ENCODE data around the gene UBL4A. TPM values are rescaled to one million over a fixed set of nuclear protein-coding genes. Genes with fewer than 3 reads are reported as not detected.
A peak's percentile ranks its signal among the peaks of the same experiment; 100 is the strongest.

The UBL4A gene
- polyA plus RNA-seq (ENCODE audit: insufficient read length in 4 of 4), result 10 to 100 TPM; 26.2 to 39.6 (median 30.1) TPM

- peak in 2 of 4 donors; percentile 40 to 55 for DNase-seq (ENCODE audit: low read depth in 4 of 4, low spot score in 2 of 4)
Measured at GRCh38 chrX:154486396-154487207, at the start of gene UBL4A. TSS of gene UBL4A (minus strand) at chrX:154486615. CDS start at chrX:154486584, 31 bp downstream.

DNA sequence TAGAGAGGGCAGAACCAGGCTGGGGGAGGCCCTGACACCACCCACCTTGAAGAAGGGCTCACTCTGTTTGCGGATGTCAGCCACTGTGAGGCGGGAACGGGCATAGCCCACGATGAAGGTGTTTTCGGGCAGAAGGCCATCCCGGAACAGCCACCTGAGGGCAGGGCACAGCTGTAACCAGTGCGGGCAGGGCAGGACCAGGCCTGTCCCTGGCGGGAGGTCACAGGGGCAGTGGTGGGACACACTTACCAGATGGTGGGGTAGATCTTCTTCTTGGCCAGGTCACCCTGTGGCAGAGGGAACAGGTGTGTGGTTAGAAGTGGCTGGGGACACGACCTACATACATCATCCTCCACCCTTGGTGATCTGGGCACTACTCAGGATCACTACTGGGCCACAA lies 49.5 kb upstream of the UBL4A start:
- no peak for DNase-seq (ENCODE audit: low read depth in 4 of 4, low spot score in 2 of 4)

DNA sequence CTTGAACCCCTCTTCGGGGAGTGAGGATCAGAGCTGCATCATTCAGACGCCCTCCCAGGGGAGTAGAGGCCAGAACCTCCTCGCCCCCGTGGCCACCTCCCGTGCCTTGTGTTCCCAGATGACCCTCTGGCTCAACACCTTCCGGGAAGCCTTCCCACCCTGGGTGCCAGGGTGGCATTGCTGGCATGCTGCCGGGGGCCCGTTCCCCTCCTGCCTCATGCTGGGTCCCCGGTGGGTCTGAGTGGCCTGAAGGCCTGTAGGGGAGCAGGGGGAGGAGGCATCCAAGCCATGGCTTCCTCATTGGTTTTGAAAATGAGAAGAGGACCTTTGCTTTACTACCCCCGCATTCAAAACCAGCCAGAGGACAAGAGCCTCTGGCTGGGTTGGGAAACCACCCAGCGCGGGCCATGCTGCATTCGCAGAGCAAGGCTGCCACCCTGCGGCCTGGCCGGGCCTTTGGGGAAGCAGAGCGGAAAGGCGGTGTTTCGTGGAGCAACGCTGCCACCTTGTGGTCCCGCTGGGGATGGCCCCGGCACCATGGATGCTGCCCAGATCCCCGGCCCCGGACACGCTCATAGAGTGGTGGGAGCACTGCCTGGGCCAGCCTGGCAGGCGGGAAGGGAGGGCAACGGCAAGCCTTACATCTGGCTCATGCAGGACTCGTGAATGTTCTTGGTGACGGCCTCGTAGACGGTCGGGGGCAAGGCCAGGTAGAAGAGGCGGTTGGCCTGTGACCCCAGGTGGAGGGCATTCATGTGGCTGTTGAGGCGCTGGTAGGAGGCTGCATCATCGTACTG lies 48.3 kb upstream of the UBL4A start:
- DNase-seq (ENCODE audit: low read depth in 4 of 4, low spot score in 2 of 4), result no peak

- DNase-seq (ENCODE audit: low read depth in 4 of 4, low spot score in 2 of 4), result no peak
Measured at GRCh38 chrX:154532690-154533089, 46.3 kb upstream of the UBL4A start.

DNA sequence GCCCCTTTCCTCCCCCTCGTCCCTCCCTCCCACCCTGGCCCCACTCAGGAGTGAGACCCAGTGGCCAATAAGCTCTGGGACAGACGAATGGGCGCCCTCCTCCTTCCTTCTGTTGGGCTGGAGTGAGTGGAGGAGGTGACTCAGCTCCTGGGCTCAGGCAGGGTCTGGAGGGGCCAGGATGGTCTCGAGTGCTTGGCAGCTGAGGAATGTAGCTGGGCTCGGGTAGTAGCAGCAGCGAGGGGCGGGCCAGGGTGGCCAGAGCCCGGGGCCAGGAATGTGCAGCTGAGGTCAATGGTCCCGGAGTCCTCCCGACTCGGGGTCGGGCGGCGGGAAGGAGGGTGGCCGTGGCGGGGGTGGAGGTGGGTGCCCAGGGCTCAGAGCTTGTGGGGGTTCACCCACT lies 45.2 kb upstream of the UBL4A start:
- no peak for DNase-seq (ENCODE audit: low read depth in 4 of 4, low spot score in 2 of 4)

GRCh38 chrX:154530286-154530685 lies 43.9 kb upstream of the UBL4A start:
- DNase-seq (ENCODE audit: low read depth in 4 of 4, low spot score in 2 of 4), result no peak

DNA sequence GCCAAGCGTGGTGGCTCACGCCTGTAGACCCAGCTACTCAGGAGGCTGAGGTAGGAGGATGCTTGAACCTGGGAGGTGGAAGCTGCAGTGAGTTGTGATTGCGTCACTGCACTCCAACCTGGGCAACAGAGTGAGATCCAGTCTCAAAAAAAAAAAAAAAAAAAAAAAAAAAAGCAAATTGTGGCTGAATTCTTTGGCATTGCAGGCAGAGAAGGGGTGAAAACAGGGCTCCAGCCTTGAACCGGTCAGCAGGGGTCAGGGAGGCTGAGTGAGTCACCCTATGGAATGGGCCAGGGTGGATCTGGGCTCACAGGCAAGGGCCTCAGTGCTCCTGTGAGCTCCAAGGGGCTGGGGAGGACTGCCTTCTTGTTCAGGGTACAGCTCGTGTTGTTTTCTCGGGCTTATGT lies 42.8 kb upstream of the UBL4A start:
- no peak for DNase-seq (ENCODE audit: low read depth in 4 of 4, low spot score in 2 of 4)

GRCh38 chrX:154526901-154527675 lies 40.7 kb upstream of the UBL4A start:
- peak in 2 of 4 donors; percentile 63 to 70 for DNase-seq (ENCODE audit: low read depth in 4 of 4, low spot score in 2 of 4)

DNA sequence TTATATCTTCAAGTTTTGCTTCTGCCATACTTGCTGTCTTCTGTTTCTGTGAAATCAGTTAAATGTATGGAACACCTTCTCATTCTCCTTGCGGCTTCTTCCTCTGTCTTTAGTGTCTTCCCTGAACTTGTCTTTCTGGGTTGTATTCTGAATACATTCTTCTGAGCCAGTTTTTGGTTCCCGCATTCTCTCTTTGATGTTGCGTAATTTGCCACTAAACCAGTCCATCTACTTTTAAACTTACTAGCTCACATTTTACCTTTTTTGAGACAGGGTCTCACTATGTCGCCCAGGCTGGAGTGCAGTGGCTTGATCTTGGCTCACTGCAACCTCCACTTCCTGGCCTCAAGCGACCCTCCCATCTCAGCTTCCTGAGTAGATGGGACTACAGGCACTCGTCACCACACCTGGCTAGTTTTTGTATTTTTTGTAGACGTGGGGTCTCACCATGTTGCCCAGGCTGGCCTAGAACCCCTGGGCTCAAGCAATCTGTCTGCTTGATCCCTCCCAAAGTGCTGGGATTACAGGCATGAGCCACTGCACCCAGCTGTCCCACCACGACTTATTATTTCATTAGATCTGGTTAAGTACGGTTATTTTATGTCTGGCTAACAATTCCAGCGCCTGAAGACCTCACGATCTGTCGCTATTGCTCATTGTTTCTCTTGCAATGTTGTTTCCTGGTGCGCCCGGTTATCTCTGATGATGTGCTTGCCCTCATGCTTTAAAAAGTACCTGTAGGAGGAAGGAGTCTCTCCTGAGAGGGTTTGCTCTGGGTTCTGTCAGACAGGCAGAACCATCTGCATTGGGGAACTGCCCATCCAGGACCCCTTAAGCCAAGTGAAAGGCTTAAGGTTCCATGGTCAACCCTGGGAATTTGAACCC lies 39.4 kb upstream of the UBL4A start:
- no peak for DNase-seq (ENCODE audit: low read depth in 4 of 4, low spot score in 2 of 4)

DNA sequence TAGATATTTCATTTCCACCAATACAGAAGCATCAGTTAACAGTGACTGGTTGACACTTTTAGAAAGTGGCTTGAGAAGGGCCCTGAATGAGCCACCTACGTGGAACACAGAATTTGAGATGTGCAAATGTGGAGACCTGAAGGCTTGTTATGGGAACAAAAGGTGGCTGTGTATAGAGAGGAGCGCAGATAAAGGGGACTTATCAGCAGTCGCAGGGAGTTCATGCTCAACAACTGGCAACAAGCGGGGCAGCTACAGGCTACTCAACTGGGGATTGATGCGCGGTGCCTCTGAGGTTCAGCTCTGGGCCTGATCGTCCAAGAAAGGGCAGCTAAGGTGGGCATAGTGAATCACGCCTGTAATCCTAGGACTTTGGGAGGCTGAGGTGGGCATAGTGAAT lies 33.0 kb upstream of the UBL4A start:
- no peak for DNase-seq (ENCODE audit: low read depth in 4 of 4, low spot score in 2 of 4)

- no peak for DNase-seq (ENCODE audit: low read depth in 4 of 4, low spot score in 2 of 4)
Measured at GRCh38 chrX:154517101-154517781, 30.8 kb upstream of the UBL4A start.

DNA sequence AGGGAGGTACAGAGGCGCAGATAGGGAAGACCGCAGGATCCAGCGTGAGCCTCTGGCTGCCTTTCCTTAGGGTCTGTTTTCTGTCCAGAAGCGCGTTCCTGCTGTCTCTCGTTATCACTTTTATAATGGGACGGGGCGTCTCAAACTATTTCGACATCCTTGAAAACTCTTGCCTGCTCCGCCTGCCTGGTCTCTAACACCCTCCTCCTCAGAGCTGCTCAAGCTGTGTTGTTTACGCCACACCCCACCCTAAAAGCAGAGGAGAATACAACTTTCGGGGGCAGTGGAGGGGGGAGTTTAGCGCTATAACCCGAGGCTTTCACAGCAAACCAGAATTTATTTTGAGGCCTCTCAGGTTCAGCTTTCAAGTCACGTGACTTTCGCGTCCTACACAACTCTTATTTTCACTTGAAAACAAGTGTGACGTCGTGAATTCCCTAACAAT lies 30.3 kb upstream of the UBL4A start:
- peak in 1 of 4 donors; percentile 49 for DNase-seq (ENCODE audit: low read depth in 4 of 4, low spot score in 2 of 4)

- DNase-seq (ENCODE audit: low read depth in 4 of 4, low spot score in 2 of 4), result peak; percentile 60 to 75 (median 73)
Measured at GRCh38 chrX:154515966-154516655, 29.7 kb upstream of the UBL4A start, which contains the start of gene FAM3A. TSS of gene FAM3A (minus strand) at chrX:154516232. CDS start at chrX:154515772, 460 bp downstream.

GRCh38 chrX:154515090-154515965 lies 28.9 kb upstream of the UBL4A start:
- DNase-seq (ENCODE audit: low read depth in 4 of 4, low spot score in 2 of 4), result no peak

- DNase-seq (ENCODE audit: low read depth in 4 of 4, low spot score in 2 of 4), result no peak
Measured at GRCh38 chrX:154513716-154514115, 27.3 kb upstream of the UBL4A start.

DNA sequence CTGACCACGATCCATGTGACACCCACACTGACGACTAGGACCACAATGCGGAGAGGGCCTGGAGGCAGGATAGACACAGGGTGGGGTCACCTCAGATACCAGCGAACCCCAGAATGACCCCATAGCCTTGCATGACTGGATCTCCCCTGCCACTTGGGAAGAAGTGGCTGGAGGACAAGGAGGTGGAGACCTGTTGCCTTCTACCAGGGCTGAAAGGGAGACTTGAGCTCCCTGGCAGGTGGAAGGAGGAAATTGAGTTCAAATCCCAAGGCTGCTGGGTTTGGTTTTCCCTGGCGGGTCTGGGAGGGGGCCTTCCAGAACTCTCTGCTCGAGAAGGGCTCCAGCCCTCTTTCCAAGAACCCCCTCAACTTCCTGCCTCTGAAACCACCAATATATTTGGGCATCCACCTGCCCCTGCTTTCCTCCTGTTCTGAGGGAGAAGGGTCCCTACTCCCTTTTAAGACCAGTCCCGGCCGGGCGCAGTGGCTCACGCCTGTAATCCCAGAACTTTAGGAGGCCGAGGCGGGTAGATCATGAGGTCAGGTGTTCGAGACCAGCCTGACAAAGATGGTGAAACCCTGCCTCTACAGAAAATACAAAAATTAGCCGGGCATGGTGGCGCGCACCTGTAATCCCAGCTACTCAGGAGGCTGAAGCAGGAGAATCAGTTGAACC lies 26.6 kb upstream of the UBL4A start:
- DNase-seq (ENCODE audit: low read depth in 4 of 4, low spot score in 2 of 4), result no peak

DNA sequence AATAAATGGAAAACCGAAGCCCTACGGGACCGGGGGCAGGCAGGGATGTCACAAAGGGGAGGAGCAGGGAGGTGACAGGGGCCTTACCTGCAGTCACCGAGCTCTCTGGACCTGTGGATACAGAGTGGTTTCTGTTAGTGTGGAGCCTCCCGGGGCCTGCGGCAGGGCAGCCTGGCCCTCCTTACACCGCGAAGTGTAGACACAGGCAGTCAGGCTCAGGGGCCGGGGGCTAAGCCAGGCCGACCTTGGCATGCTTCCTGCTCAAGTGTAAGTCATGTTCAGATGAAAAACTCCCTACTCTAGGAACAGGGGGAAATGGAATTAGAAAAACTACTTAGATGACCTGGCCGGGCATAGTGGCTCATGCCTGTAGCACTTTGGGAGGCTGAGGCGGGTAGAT lies 25.3 kb upstream of the UBL4A start:
- no peak for DNase-seq (ENCODE audit: low read depth in 4 of 4, low spot score in 2 of 4)

Measured in left renal cortex interstitium (tissue), 4 donors.